ENCODE results near the gene UBL7. TPM values are rescaled to one million over a fixed set of nuclear protein-coding genes. Genes with fewer than 3 reads are reported as not detected.

Gene UBL7
- total RNA-seq, 1 donor, result 94.0 TPM

- DNase-seq (ENCODE audit: low read depth in 2 of 3, low spot score in 2 of 3), result no peak
These were observed 35.3 kb downstream of the UBL7 start for GRCh38 chr15:74425630-74426029.

- DNase-seq (ENCODE audit: low read depth in 2 of 3, low spot score in 2 of 3), result no peak
These were observed 35.9 kb downstream of the UBL7 start for GRCh38 chr15:74424901-74425528.

GRCh38 chr15:74423431-74424257 lies 37.3 kb downstream of the UBL7 start:
- no peak for DNase-seq (ENCODE audit: low read depth in 2 of 3, low spot score in 2 of 3)

- DNase-seq (ENCODE audit: low read depth in 2 of 3, low spot score in 2 of 3), result peak in 1 of 3 donors; percentile 36
These were observed 38.1 kb downstream of the UBL7 start for GRCh38 chr15:74422652-74423430.

- DNase-seq (ENCODE audit: low read depth in 2 of 3, low spot score in 2 of 3), result no peak
These were observed 38.7 kb downstream of the UBL7 start for GRCh38 chr15:74422265-74422651.

- no peak for DNase-seq (ENCODE audit: low read depth in 2 of 3, low spot score in 2 of 3)
These were observed 39.4 kb downstream of the UBL7 start for GRCh38 chr15:74421302-74422245.

- DNase-seq (ENCODE audit: low read depth in 2 of 3, low spot score in 2 of 3), result no peak
These were observed 40.6 kb downstream of the UBL7 start for GRCh38 chr15:74420193-74420905.

GRCh38 chr15:74419432-74419831 lies 41.5 kb downstream of the UBL7 start:
- no peak for DNase-seq (ENCODE audit: low read depth in 2 of 3, low spot score in 2 of 3)

- DNase-seq (ENCODE audit: low read depth in 2 of 3, low spot score in 2 of 3), result no peak
These were observed 42.2 kb downstream of the UBL7 start for GRCh38 chr15:74418575-74419338.

GRCh38 chr15:74417670-74418069 lies 43.3 kb downstream of the UBL7 start:
- DNase-seq (ENCODE audit: low read depth in 2 of 3, low spot score in 2 of 3), result no peak

- DNase-seq (ENCODE audit: low read depth in 2 of 3, low spot score in 2 of 3), result no peak
These were observed 43.7 kb downstream of the UBL7 start for GRCh38 chr15:74417225-74417624.

- no peak for DNase-seq (ENCODE audit: low read depth in 2 of 3, low spot score in 2 of 3)
These were observed 44.7 kb downstream of the UBL7 start for GRCh38 chr15:74415966-74416916.

GRCh38 chr15:74414603-74415338 lies 46.2 kb downstream of the UBL7 start:
- no peak for DNase-seq (ENCODE audit: low read depth in 2 of 3, low spot score in 2 of 3)

- no peak for DNase-seq (ENCODE audit: low read depth in 2 of 3, low spot score in 2 of 3)
These were observed 46.8 kb downstream of the UBL7 start for GRCh38 chr15:74414081-74414580.

- DNase-seq (ENCODE audit: low read depth in 2 of 3, low spot score in 2 of 3), result no peak
These were observed 47.4 kb downstream of the UBL7 start for GRCh38 chr15:74413350-74414080.

- DNase-seq (ENCODE audit: low read depth in 2 of 3, low spot score in 2 of 3), result no peak
These were observed 48.8 kb downstream of the UBL7 start for GRCh38 chr15:74412159-74412558.
